GM23338 (cell line): Measurements from ENCODE around the gene MYLK. TPM values are rescaled to one million over a fixed set of nuclear protein-coding genes. Genes with fewer than 3 reads are reported as not detected.

ENCODE experiments used
- ATAC-seq: fragments of 200-7000 bp; cut with Tn5 transposase; 3 replicates; pipeline ENCODE4 v1.9.1; 2020
- DNase-seq: peaks from one replicate; pipeline ENCODE4 v3.0.0-alpha.2; 2015; ENCODE audit warnings: low spot score
- H2AFZ ChIP-seq: fragments of 200-600 bp; sonication (generic); 2 replicates; pipeline ENCODE4 v1.8.0; 2016; ENCODE audit warnings: antibody characterized with exemption, mild to moderate bottlenecking, moderate library complexity
- H3F3A ChIP-seq: fragments of 200-600 bp; sonication (generic); replicated peaks from 2 replicates; pipeline ENCODE4 v1.8.0; 2017; ENCODE audit warnings: antibody characterized with exemption, mixed run types, low read depth
- H3K27ac ChIP-seq: fragments of 200-600 bp; sonication (generic); 2 replicates; pipeline ENCODE4 v1.6.1; 2016; ENCODE audit warnings: low read depth
- H3K27me3 ChIP-seq: fragments of 200-600 bp; sonication (generic); 2 replicates; pipeline ENCODE4 v1.8.0; 2016; ENCODE audit warnings: mild to moderate bottlenecking, mixed run types, moderate library complexity; ENCODE audit not compliant: insufficient read depth
- H3K36me3 ChIP-seq: fragments of 200-600 bp; sonication (generic); 2 replicates; pipeline ENCODE4 v1.8.0; 2016; ENCODE audit warnings: mild to moderate bottlenecking; ENCODE audit not compliant: insufficient read depth
- H3K4me1 ChIP-seq: fragments of 200-600 bp; sonication (generic); 2 replicates; pipeline ENCODE4 v1.8.0; 2016; ENCODE audit warnings: mild to moderate bottlenecking, moderate library complexity; ENCODE audit not compliant: insufficient read depth
- H3K4me2 ChIP-seq: fragments of 200-600 bp; sonication (generic); 2 replicates; pipeline ENCODE4 v1.7.1; 2017; ENCODE audit warnings: mixed run types
- H3K4me3 ChIP-seq: fragments of 200-600 bp; sonication (generic); 2 replicates; pipeline ENCODE4 v1.6.1; 2016; ENCODE audit warnings: mixed run types
- H3K79me2 ChIP-seq: fragments of 200-600 bp; sonication (generic); replicated peaks from 2 replicates; pipeline ENCODE4 v1.8.0; 2017; ENCODE audit warnings: mild to moderate bottlenecking; ENCODE audit not compliant: insufficient read depth
- H3K9me2 ChIP-seq: fragments of 200-600 bp; sonication (generic); 2 replicates; pipeline ENCODE4 v1.8.0; 2017; ENCODE audit not compliant: insufficient read depth
- H4K20me1 ChIP-seq: fragments of 200-600 bp; sonication (generic); replicated peaks from 2 replicates; pipeline ENCODE4 v1.8.0; 2017; ENCODE audit warnings: mild to moderate bottlenecking; ENCODE audit not compliant: insufficient read depth
- H3K27ac Mint-ChIP-seq: 2 replicates; pipeline ENCODE4 v1.8.0; 2020; ENCODE audit warnings: inconsistent platforms, mild to moderate bottlenecking, moderate library complexity, mixed read lengths
- H3K27me3 Mint-ChIP-seq: 3 replicates; pipeline ENCODE4 v1.8.0; 2022; ENCODE audit warnings: low read depth, mild to moderate bottlenecking, moderate library complexity, mixed read lengths, inconsistent platforms; ENCODE audit not compliant: insufficient read depth, poor library complexity
- H3K36me3 Mint-ChIP-seq: 3 replicates; pipeline ENCODE4 v1.8.0; 2021; ENCODE audit warnings: low read depth, mild to moderate bottlenecking, inconsistent platforms, moderate library complexity, mixed read lengths
- H3K4me1 Mint-ChIP-seq: 3 replicates; pipeline ENCODE4 v1.8.0; 2020; ENCODE audit warnings: mild to moderate bottlenecking, inconsistent platforms, mixed read lengths
- H3K4me3 Mint-ChIP-seq: 3 replicates; pipeline ENCODE4 v1.8.0; 2021; ENCODE audit warnings: moderate library complexity, mild to moderate bottlenecking, inconsistent platforms, mixed read lengths
- H3K9me3 Mint-ChIP-seq: 3 replicates; pipeline ENCODE4 v1.8.0; 2020; ENCODE audit warnings: moderate library complexity, mild to moderate bottlenecking, inconsistent platforms, mixed read lengths
- EZH2 ChIP-seq: fragments of 200-600 bp; sonication (generic); IDR thresholded peaks from one replicate; pipeline ENCODE4 v1.8.0; 2017; ENCODE audit warnings: antibody characterized with exemption, mild to moderate bottlenecking, low read depth; ENCODE audit not compliant: unreplicated experiment
- NANOG ChIP-seq: IDR thresholded peaks from 2 replicates; pipeline ENCODE4 v1.6.1; 2016; ENCODE audit warnings: antibody characterized with exemption, borderline replicate concordance
- ZNF462 ChIP-seq: fragments of 250-450 bp; sonication (Bioruptor Pico); IDR thresholded peaks from 2 replicates; pipeline ENCODE4 v1.5.0; 2020; ENCODE audit warnings: mild to moderate bottlenecking, moderate library complexity
- polyA plus RNA-seq: library from polyadenylated mRNA; unstranded; fragments of >200 nt; fragmentation: Nextera tagmentation; extraction: Ambion mirVana; gene quantifications from 2 replicates; pipeline ENCODE4 v1.2.1, GENCODE V29; 2016
- total RNA-seq: library from RNA; depleted of rRNA; stranded (reverse); fragments of >200 nt; shearing (Covaris generic); gene quantifications from 2 replicates; pipeline ENCODE4 v1.2.3, GENCODE V29; 2014

MYLK gene
- total and polyA plus RNA-seq, 2 experiments from 2014 or later = 11.5 to 17.9 TPM

GRCh38 chr3:123753286-123753685, 130.8 kb downstream of the MYLK start:
- peaks cover 12% of the 10 kb centered on the region for H3K4me1 Mint-ChIP-seq
- Histone ChIP-seq H3K27me3 (no peaks in the 10 kb centered on the region), H3K27ac (no peak overlapping the region), H3K36me3 (no peaks in the 10 kb centered on the region), H3K9me2 (peaks cover 11% of the 10 kb centered on the region; the same call in 1 of the 2 replicates), H3F3A (no peaks in the 10 kb centered on the region), H2AFZ (no peak overlapping the region), H4K20me1 (no peaks in the 10 kb centered on the region), H3K4me3 (no peak overlapping the region), H3K4me2 (no peak overlapping the region), H3K4me1 (peaks cover 8% of the 10 kb centered on the region), H3K79me2 (no peaks in the 10 kb centered on the region)
- no peaks in the 10 kb centered on the region for H3K9me3 Mint-ChIP-seq
- DNase-seq = no peak
- no peak for ATAC-seq
- no peak overlapping the region for H3K4me3 Mint-ChIP-seq
- no peak overlapping the region for H3K27ac Mint-ChIP-seq
- H3K27me3 Mint-ChIP-seq = peaks cover 5% of the 10 kb centered on the region
- H3K36me3 Mint-ChIP-seq = peaks cover 5% of the 10 kb centered on the region; the same call in 2 of the 3 replicates
- no peak for TF ChIP-seq NANOG
- TF ChIP-seq ZNF462 (CRISPR knock-in tag) = no peak
- no peak for TF ChIP-seq EZH2

GRCh38 chr3:123752228-123752627, 131.9 kb downstream of the MYLK start:
- peaks cover 8% of the 10 kb centered on the region for H3K4me1 ChIP-seq
- H3K27ac Mint-ChIP-seq = no peak overlapping the region
- H4K20me1 ChIP-seq = no peaks in the 10 kb centered on the region
- ATAC-seq = no peak
- no peak overlapping the region for H3K4me2 ChIP-seq
- H3K9me3 Mint-ChIP-seq = no peaks in the 10 kb centered on the region
- no peak for DNase-seq
- no peak overlapping the region for H2AFZ ChIP-seq
- peaks cover 12% of the 10 kb centered on the region for H3K4me1 Mint-ChIP-seq
- no peak for TF ChIP-seq ZNF462 (CRISPR knock-in tag)
- H3K79me2 ChIP-seq = no peaks in the 10 kb centered on the region
- H3K27ac ChIP-seq = no peak overlapping the region
- H3K4me3 ChIP-seq = no peak overlapping the region
- no peak overlapping the region for H3K4me3 Mint-ChIP-seq
- no peaks in the 10 kb centered on the region for H3K27me3 ChIP-seq
- peaks cover 11% of the 10 kb centered on the region; the same call in 1 of the 2 replicates for H3K9me2 ChIP-seq
- peaks cover 5% of the 10 kb centered on the region; the same call in 2 of the 3 replicates for H3K36me3 Mint-ChIP-seq
- H3K36me3 ChIP-seq = no peaks in the 10 kb centered on the region
- H3F3A ChIP-seq = no peaks in the 10 kb centered on the region
- H3K27me3 Mint-ChIP-seq = peaks cover 5% of the 10 kb centered on the region
